Neural crest cell (in vitro differentiated cells): ENCODE measurements around the gene NMUR2. TPM values are rescaled to one million over a fixed set of nuclear protein-coding genes. Genes with fewer than 3 reads are reported as not detected.

ENCODE experiments used
- DNase-seq: peaks from one replicate; pipeline ENCODE4 v3.0.0; 2021; ENCODE audit warnings: low read depth, mixed read lengths, low spot score
- H3K27ac Mint-ChIP-seq: one replicate; pipeline ENCODE4 v1.8.0; 2021; ENCODE audit warnings: mild to moderate bottlenecking, mixed read lengths; ENCODE audit not compliant: unreplicated experiment
- H3K27me3 Mint-ChIP-seq: 2 replicates; pipeline ENCODE4 v1.8.0; 2021; ENCODE audit warnings: low read depth, mild to moderate bottlenecking, mixed read lengths
- H3K36me3 Mint-ChIP-seq: 2 replicates; pipeline ENCODE4 v1.8.0; 2021; ENCODE audit warnings: low read depth, mild to moderate bottlenecking, mixed read lengths
- H3K4me1 Mint-ChIP-seq: 2 replicates; pipeline ENCODE4 v1.8.0; 2021; ENCODE audit warnings: mixed read lengths
- H3K4me3 Mint-ChIP-seq: one replicate; pipeline ENCODE4 v1.8.0; 2021; ENCODE audit warnings: mild to moderate bottlenecking, mixed read lengths
- H3K9me3 Mint-ChIP-seq: 2 replicates; pipeline ENCODE4 v1.8.0; 2021; ENCODE audit warnings: mixed read lengths
- long read RNA-seq: library from polyadenylated mRNA; unstranded; transcript quantifications from one replicate; pipeline ENCODE4 v2.0.0, GENCODE V29; 2020
- total RNA-seq: library from RNA; stranded (reverse); gene quantifications from 2 replicates; pipeline ENCODE4 v1.2.1, GENCODE V29; 2021
- TF ChIP-seq, protein P1 (sequence below): fragments of 200-600 bp; sonication (generic); conservative IDR thresholded peaks from 2 replicates; pipeline ENCODE4 v1.5.0; 2021; ENCODE audit warnings: antibody characterized with exemption, mild to moderate bottlenecking

NMUR2 gene, protein sequence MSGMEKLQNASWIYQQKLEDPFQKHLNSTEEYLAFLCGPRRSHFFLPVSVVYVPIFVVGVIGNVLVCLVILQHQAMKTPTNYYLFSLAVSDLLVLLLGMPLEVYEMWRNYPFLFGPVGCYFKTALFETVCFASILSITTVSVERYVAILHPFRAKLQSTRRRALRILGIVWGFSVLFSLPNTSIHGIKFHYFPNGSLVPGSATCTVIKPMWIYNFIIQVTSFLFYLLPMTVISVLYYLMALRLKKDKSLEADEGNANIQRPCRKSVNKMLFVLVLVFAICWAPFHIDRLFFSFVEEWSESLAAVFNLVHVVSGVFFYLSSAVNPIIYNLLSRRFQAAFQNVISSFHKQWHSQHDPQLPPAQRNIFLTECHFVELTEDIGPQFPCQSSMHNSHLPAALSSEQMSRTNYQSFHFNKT
- total RNA-seq, result 0.23 TPM in 1 of 2 replicates, not detected in the other
- long read RNA-seq, result 0 reads

DNA sequence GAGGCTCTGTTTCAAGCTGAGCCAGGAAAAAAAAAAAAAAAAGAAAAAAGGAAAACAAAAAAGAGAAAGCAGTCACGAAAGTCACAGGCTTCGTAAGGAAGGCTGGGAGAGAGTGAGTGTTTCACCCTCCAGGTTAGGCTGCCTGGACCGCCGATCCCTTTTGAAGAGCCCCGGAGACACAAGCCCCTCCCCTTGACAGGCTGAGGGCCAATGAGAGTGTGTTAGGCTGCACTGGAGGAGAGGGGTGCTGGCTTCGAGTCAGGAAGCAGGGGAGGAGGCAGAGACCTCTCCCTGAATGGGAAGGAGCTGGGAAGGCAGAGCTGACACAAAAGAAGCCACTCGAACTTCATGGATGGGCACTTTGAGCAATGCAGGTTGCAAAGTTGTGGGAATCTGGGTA, at the start of gene NMUR2:
Gene NMUR2 (minus strand): TSS at position 135 of the 400 bp plus-strand sequence. CDS start 166 bp downstream, outside the sequence.
- Mint-ChIP-seq H3K27ac (no peak within 1 kb of the TSS), H3K27me3 (peaks cover 4% of the 10 kb centered on the region), H3K4me1 (peaks cover 11% of the 10 kb centered on the region), H3K4me3 (no peak within 1 kb of the TSS), H3K9me3 (peaks cover 5% of the 10 kb centered on the region), H3K36me3 (no peaks in the 10 kb centered on the region)
- TF ChIP-seq, protein P1, sequence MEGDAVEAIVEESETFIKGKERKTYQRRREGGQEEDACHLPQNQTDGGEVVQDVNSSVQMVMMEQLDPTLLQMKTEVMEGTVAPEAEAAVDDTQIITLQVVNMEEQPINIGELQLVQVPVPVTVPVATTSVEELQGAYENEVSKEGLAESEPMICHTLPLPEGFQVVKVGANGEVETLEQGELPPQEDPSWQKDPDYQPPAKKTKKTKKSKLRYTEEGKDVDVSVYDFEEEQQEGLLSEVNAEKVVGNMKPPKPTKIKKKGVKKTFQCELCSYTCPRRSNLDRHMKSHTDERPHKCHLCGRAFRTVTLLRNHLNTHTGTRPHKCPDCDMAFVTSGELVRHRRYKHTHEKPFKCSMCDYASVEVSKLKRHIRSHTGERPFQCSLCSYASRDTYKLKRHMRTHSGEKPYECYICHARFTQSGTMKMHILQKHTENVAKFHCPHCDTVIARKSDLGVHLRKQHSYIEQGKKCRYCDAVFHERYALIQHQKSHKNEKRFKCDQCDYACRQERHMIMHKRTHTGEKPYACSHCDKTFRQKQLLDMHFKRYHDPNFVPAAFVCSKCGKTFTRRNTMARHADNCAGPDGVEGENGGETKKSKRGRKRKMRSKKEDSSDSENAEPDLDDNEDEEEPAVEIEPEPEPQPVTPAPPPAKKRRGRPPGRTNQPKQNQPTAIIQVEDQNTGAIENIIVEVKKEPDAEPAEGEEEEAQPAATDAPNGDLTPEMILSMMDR, result no peak
- peak; percentile 16 for DNase-seq

DNA sequence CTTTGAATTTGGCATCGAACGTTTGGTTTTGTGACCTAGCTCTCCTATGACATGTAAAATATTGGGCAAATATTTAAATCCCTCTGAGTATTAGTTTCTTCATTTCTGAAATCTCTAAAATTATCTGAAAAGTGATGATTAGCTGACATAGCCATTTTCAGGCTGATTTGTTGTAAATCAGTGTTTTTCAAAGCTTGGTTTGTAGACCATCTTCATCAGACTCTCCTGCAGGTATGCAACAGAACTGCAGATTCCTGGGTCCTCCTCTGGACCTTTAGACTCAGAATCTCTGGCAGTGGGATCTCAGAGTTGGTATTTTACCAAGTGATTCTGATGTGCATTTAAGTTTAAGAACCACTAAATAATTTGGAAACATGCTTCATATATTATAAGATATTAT, 38.9 kb upstream of the NMUR2 start:
- H3K27me3 Mint-ChIP-seq, result no peaks in the 10 kb centered on the region
- no peak overlapping the region for H3K27ac Mint-ChIP-seq
- H3K36me3 Mint-ChIP-seq, result no peaks in the 10 kb centered on the region
- no peaks in the 10 kb centered on the region for H3K9me3 Mint-ChIP-seq
- H3K4me1 Mint-ChIP-seq, result peaks cover 8% of the 10 kb centered on the region
- no peak for DNase-seq
- TF ChIP-seq, protein P1, result no peak
- H3K4me3 Mint-ChIP-seq, result no peak overlapping the region

DNA sequence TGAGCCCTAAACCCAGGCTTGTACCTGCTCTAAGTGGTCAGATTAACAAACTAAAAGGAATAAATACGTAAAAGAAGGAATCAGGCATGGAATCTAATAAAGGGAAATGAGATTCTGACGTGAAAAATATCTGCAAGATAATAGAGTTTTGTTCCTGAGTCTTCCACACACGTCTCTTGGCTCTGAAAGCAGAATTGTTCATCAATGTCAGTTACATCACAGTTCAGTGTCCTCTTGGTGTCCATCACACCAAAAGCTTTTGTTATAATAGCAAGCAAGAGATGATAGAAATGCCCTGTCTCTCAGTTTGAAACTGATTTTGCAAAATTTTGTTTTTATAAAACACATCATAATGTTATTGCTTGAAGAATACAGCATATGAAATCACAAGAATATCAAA, 34.7 kb upstream of the NMUR2 start:
- Mint-ChIP-seq H3K27me3 (no peaks in the 10 kb centered on the region), H3K9me3 (no peaks in the 10 kb centered on the region), H3K4me1 (peaks cover 15% of the 10 kb centered on the region), H3K36me3 (no peaks in the 10 kb centered on the region), H3K4me3 (no peak overlapping the region), H3K27ac (no peak overlapping the region)
- TF ChIP-seq, protein P1, result no peak
- no peak for DNase-seq

- Mint-ChIP-seq H3K27me3 (no peaks in the 10 kb centered on the region), H3K4me3 (no peak overlapping the region), H3K27ac (no peak overlapping the region), H3K9me3 (no peaks in the 10 kb centered on the region), H3K4me1 (peaks cover 15% of the 10 kb centered on the region), H3K36me3 (no peaks in the 10 kb centered on the region)
- DNase-seq, result no peak
- TF ChIP-seq, protein P1, result no peak
Measured at GRCh38 chr5:152437866-152438265, 32.8 kb upstream of the NMUR2 start.

- Mint-ChIP-seq H3K9me3 (no peaks in the 10 kb centered on the region), H3K27me3 (no peaks in the 10 kb centered on the region), H3K27ac (no peak overlapping the region), H3K36me3 (no peaks in the 10 kb centered on the region), H3K4me3 (no peak overlapping the region), H3K4me1 (no peaks in the 10 kb centered on the region)
- DNase-seq, result no peak
- TF ChIP-seq, protein P1, result no peak
Measured at GRCh38 chr5:152427721-152428120, 22.6 kb upstream of the NMUR2 start.
